HepG2 (cell line): ENCODE measurements around the gene PDGFRB. TPM values are rescaled to one million over a fixed set of nuclear protein-coding genes. Genes with fewer than 3 reads are reported as not detected.

ENCODE experiments used
- ATAC-seq: fragments of 200-7000 bp; cut with Tn5 transposase; 3 replicates; pipeline ENCODE4 v1.9.1; 2020; ENCODE audit warnings: mild to moderate bottlenecking, moderate library complexity
- BruUV-seq: library from RNA; stranded (reverse); fragments of 400-500 nt; replicated peaks from 2 replicates; lab custom pipeline; 2021; lab: Mats Ljungman, UMichigan
- CTCF ChIA-PET: fragments of 300-600 bp; formaldehyde crosslinking; extraction: SDS; loops from one replicate; lab custom pipeline; 2021; ENCODE audit warnings: low total read pairs, inconsistent platforms, low intra/inter-chr PET ratio; lab: Yijun Ruan, JAX
- POLR2A ChIA-PET: fragments of 350-600 bp; sonication (Branson Sonifier 250); formaldehyde crosslinking; loops from one replicate; lab custom pipeline; 2020; ENCODE audit warnings: antibody characterized with exemption, inconsistent platforms; lab: Yijun Ruan, JAX
- DNase-seq: peaks from one replicate; pipeline ENCODE4 v3.0.0-alpha.2; 2015; ENCODE audit warnings: low spot score
- FAIRE-seq: peaks from 3 replicates; lab custom pipeline; 2011; peaks lifted over from hg19 to GRCh38; lab: Jason Lieb, UNC
- H2AFZ ChIP-seq: one replicate; pipeline ENCODE4 v1.6.1; 2011; ENCODE audit warnings: low read length, inconsistent platforms
- H3K27ac ChIP-seq: fragments of 300-600 bp; 3 replicates; pipeline ENCODE4 v1.8.0; 2011; ENCODE audit warnings: mixed run types, mild to moderate bottlenecking, mixed read lengths, low read length, inconsistent platforms; ENCODE audit not compliant: insufficient read depth; ENCODE audit errors: extremely low read length
- H3K27me3 ChIP-seq, 2 experiments: fragments of 200-600 bp in 1 of 2; 2 replicates in 1 of 2; 3 replicates in 1 of 2; pipeline versions ENCODE4 v1.6.0 to v1.8.0; 2011; ENCODE audit warnings: low read length in 2 of 2, mild to moderate bottlenecking in 2 of 2, moderate library complexity in 2 of 2, inconsistent platforms in 1 of 2; ENCODE audit not compliant: insufficient read depth in 2 of 2, control insufficient read depth in 1 of 2
- H3K36me3 ChIP-seq, 2 experiments: fragments of 200-600 bp in 1 of 2; replicated peaks in 1 of 2; 2 replicates in 1 of 2; 3 replicates in 1 of 2; pipeline versions ENCODE4 v1.5.1 to v1.8.0; 2011; ENCODE audit warnings: low read length in 2 of 2, inconsistent platforms in 1 of 2; ENCODE audit not compliant: insufficient read depth in 2 of 2, control insufficient read depth in 1 of 2
- H3K4me1 ChIP-seq: 2 replicates; pipeline ENCODE4 v1.5.1; 2012; ENCODE audit warnings: low read length, inconsistent platforms; ENCODE audit not compliant: insufficient read depth
- H3K4me2 ChIP-seq: 2 replicates; pipeline ENCODE4 v1.6.0; 2011; ENCODE audit warnings: low read depth, low read length, inconsistent platforms
- H3K4me3 ChIP-seq, 3 experiments: fragments of 200-600 bp in 1 of 3; sonication (generic), shearing (Covaris generic) in 1 of 3; replicated peaks in 1 of 3; 2 replicates each; pipeline ENCODE4 v1.5.1; 2011 to 2016; ENCODE audit warnings: low read length in 3 of 3, inconsistent platforms in 2 of 3, low read depth in 2 of 3, mild to moderate bottlenecking in 2 of 3, control low read depth in 1 of 3, mixed read lengths in 1 of 3; ENCODE audit not compliant: insufficient read depth in 1 of 3
- H3K79me2 ChIP-seq: one replicate; pipeline ENCODE4 v1.6.1; 2011; ENCODE audit warnings: low read length, inconsistent platforms; ENCODE audit not compliant: insufficient read depth
- H3K9ac ChIP-seq: 2 replicates; pipeline ENCODE4 v1.6.0; 2011; ENCODE audit warnings: mild to moderate bottlenecking, low read depth, low read length, inconsistent platforms; ENCODE audit not compliant: insufficient read depth
- H3K9me3 ChIP-seq: 2 replicates; pipeline ENCODE4 v1.5.1; 2012; ENCODE audit warnings: mild to moderate bottlenecking, low read length
- H4K20me1 ChIP-seq: 2 replicates; pipeline ENCODE4 v1.6.0; 2011; ENCODE audit warnings: inconsistent platforms, mild to moderate bottlenecking, low read length, moderate library complexity; ENCODE audit not compliant: insufficient read depth
- GRHL1 ChIP-seq: sonication (generic); formaldehyde crosslinking; conservative IDR thresholded peaks from 2 replicates; pipeline ENCODE4 v1.8.0; 2022; ENCODE audit warnings: missing genetic modification reagents
- IKZF4 ChIP-seq: sonication (generic); formaldehyde crosslinking; IDR thresholded peaks from 2 replicates; pipeline ENCODE4 v1.5.1; 2020; ENCODE audit warnings: borderline replicate concordance, mild to moderate bottlenecking, low read depth, missing genetic modification reagents; ENCODE audit errors: not compliant biosample characterization
- MTF1 ChIP-seq: sonication (generic); formaldehyde crosslinking; IDR thresholded peaks from 2 replicates; pipeline ENCODE4 v1.5.0; 2020; ENCODE audit warnings: missing genetic modification reagents
- POLR2A ChIP-seq, 2 experiments: IDR thresholded peaks; 2 replicates each; pipeline ENCODE4 v1.6.1; 2011; ENCODE audit warnings: low read depth in 2 of 2, low read length in 2 of 2, mild to moderate bottlenecking in 1 of 2, moderate library complexity in 1 of 2; ENCODE audit not compliant: insufficient read depth in 1 of 2
- TFDP2 ChIP-seq: sonication (generic); formaldehyde crosslinking; IDR thresholded peaks from 2 replicates; pipeline ENCODE4 v1.4.0; 2020; ENCODE audit warnings: missing genetic modification reagents
- ZFP62 ChIP-seq: sonication (generic); formaldehyde crosslinking; IDR thresholded peaks from 2 replicates; pipeline ENCODE4 v1.4.0; 2020; ENCODE audit warnings: missing genetic modification reagents
- ZNF446 ChIP-seq: sonication (generic); formaldehyde crosslinking; IDR thresholded peaks from 2 replicates; pipeline ENCODE4 v1.5.0; 2020; ENCODE audit warnings: mild to moderate bottlenecking, missing genetic modification reagents
- ZNF503 ChIP-seq: sonication (generic); formaldehyde crosslinking; IDR thresholded peaks from 2 replicates; pipeline ENCODE4 v1.4.0; 2020; ENCODE audit warnings: missing genetic modification reagents
- WGBS: methylation state at CpG from one replicate; pipeline ENCODE4 v1.1.6; 2017; ENCODE audit warnings: low lambda C conversion rate; 5-methylcytosine and 5-hydroxymethylcytosine counted together
- in situ Hi-C: cut with HindIII; loops from 2 replicates; pipeline ENCODE4 v1.10.0; 2017; ENCODE audit warnings: low pct_unique_long_range_greater_than_20kb; ENCODE audit not compliant: extremely low pct_ligation_motif_present
- intact Hi-C: fragments of 100-400 bp; cut with micrococcal nuclease; formaldehyde crosslinking; loops from one replicate; pipeline ENCODE4 v1.10.0; 2022; ENCODE audit not compliant: unreplicated experiment
- polyA plus RNA-seq, 8 experiments: library from polyadenylated mRNA; depleted of rRNA in 3 of 8; stranded (reverse) in 7 of 8; unstranded in 1 of 8; fragments of >200 nt; fragmentation: Illumina TruSeq in 4 of 8; extraction: Trizol in 4 of 8; gene quantifications; 2 replicates each; pipeline versions ENCODE4 v1.2.1 to v1.2.3, GENCODE V29; 2011 to 2016; ENCODE audit warnings: low read depth in 4 of 8, missing spikeins in 1 of 8, mixed read lengths in 1 of 8; ENCODE audit not compliant: insufficient read depth in 1 of 8
- total RNA-seq, 5 experiments: library from RNA; depleted of rRNA; stranded (reverse); fragments of >200 nt; fragmentation: Illumina TruSeq; extraction: Trizol; gene quantifications; 2 replicates each; pipeline ENCODE4 v1.2.3, GENCODE V29; 2016; ENCODE audit warnings: low read depth in 1 of 5
- TF ChIP-seq, protein P1 (sequence below): sonication (generic); formaldehyde crosslinking; conservative IDR thresholded peaks from 2 replicates; pipeline ENCODE4 v1.4.0; 2020; ENCODE audit warnings: missing genetic modification reagents

The PDGFRB gene
- total and polyA plus RNA-seq, 2 of the 13 experiments (the other 11 are each of a cell fraction or from before 2014, with no cell fraction given) = 4.0 to 21.0 TPM

GRCh38 chr5:150172145-150172544 lies 16.5 kb upstream of the PDGFRB start (continued):
- TF ChIP-seq GRHL1 (no peak), TFDP2 (CRISPR knock-in tag) (no peak), IKZF4 (CRISPR knock-in tag) (no peak), MTF1 (CRISPR knock-in tag) (no peak), ZNF446 (no peak)

DNA sequence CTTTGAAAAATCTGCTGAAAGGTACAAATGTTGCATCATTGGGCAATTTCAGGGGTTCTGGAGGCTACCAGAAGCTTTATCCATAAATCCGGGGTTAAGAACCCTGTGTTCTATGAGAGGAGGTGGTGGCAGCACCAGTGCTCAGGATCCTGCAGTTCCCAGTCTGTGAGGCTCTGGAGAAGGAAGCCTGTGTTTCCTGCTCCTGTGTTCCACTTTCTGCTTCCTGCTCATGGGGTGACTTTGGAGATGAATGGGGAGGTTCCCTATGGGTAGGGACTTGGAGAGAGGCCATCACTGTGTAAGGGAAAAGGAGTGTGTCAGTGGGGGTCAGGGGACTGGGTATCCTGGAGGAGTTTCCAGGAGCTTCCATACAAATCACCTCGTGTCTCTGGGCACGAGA lies 13.2 kb upstream of the PDGFRB start:
- Histone ChIP-seq H3K4me3 (no peak overlapping the region), H3K36me3 (no peaks in the 10 kb centered on the region), H3K4me2 (no peak overlapping the region), H3K9ac (no peak overlapping the region), H3K27me3 (peaks cover 1 to 22% of the 10 kb centered on the region in 2 experiments; a peak in 3 of 5 replicates), H3K9me3 (no peaks in the 10 kb centered on the region), H3K4me1 (peaks cover 17% of the 10 kb centered on the region), H3K79me2 (no peaks in the 10 kb centered on the region), H2AFZ (no peak overlapping the region), H4K20me1 (no peaks in the 10 kb centered on the region), H3K27ac (no peak overlapping the region)
- CTCF ChIA-PET = no interaction called here
- in situ Hi-C loops (no loop called here), intact Hi-C loops (no loop called here)
- WGBS = 4% methylated on average over 3 of the region's 3 CpGs
- no peak for TF ChIP-seq ZFP62
- no peak for TF ChIP-seq ZNF503
- TF ChIP-seq POLR2A (IDR thresholded peaks at IDR 0.05; ENCODE audit: insufficient read depth in 1 of 2, low read depth in 2 of 2, low read length in 2 of 2) = no peak
- TF ChIP-seq, protein P1, sequence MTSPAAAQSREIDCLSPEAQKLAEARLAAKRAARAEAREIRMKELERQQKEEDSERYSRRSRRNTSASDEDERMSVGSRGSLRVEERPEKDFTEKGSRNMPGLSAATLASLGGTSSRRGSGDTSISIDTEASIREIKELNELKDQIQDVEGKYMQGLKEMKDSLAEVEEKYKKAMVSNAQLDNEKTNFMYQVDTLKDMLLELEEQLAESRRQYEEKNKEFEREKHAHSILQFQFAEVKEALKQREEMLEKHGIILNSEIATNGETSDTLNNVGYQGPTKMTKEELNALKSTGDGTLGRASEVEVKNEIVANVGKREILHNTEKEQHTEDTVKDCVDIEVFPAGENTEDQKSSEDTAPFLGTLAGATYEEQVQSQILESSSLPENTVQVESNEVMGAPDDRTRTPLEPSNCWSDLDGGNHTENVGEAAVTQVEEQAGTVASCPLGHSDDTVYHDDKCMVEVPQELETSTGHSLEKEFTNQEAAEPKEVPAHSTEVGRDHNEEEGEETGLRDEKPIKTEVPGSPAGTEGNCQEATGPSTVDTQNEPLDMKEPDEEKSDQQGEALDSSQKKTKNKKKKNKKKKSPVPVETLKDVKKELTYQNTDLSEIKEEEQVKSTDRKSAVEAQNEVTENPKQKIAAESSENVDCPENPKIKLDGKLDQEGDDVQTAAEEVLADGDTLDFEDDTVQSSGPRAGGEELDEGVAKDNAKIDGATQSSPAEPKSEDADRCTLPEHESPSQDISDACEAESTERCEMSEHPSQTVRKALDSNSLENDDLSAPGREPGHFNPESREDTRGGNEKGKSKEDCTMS (CRISPR knock-in tag) = no peak
- ATAC-seq = no peak
- POLR2A ChIA-PET = no interaction called here
- no peak for FAIRE-seq
- BruUV-seq = no TSS peak
- DNase-seq = no peak
